ENCODE measurements around the gene C13orf46. TPM values are rescaled to one million over a fixed set of nuclear protein-coding genes. Genes with fewer than 3 reads are reported as not detected.

C13orf46 gene
- polyA plus RNA-seq, 1 donor (not counting 4 experiments of a cell fraction or from before 2014, with no cell fraction given), result not detected

GRCh38 chr13:113949546-113949945 is 24.3 kb downstream of the C13orf46 start:
- Histone ChIP-seq H3K79me2 (ENCODE audit: control insufficient read depth, insufficient read depth, low read length) (no peaks in the 10 kb centered on the region), H2AFZ (ENCODE audit: control insufficient read depth, low read length) (no peak overlapping the region), H3K27ac (ENCODE audit: control insufficient read depth, insufficient read depth, low read length) (no peak overlapping the region), H3K4me3 (ENCODE audit: control insufficient read depth in 2 of 3, extremely low read depth in 1 of 3, insufficient read depth in 2 of 3, low read depth in 1 of 3, low read length in 3 of 3) (no peak overlapping the region), H3K36me3 (ENCODE audit: control insufficient read depth in 2 of 2, extremely low read depth in 1 of 2, insufficient read depth in 2 of 2, low read length in 2 of 2) (no peaks in the 10 kb centered on the region), H4K20me1 (ENCODE audit: control insufficient read depth, extremely low read depth, insufficient read depth, low read length) (no peaks in the 10 kb centered on the region), H3K4me2 (ENCODE audit: control insufficient read depth, extremely low read depth, insufficient read depth, low read depth, low read length) (no peak overlapping the region), H3K9me1 (ENCODE audit: control insufficient read depth, extremely low read depth, insufficient read depth, low read length) (no peaks in the 10 kb centered on the region), H3K4me1 (ENCODE audit: control insufficient read depth, extremely low read depth, insufficient read depth, low read length) (peaks cover 8% of the 10 kb centered on the region), H3K9ac (ENCODE audit: control insufficient read depth, extremely low read depth, insufficient read depth, low read length) (no peak overlapping the region), H3K27me3 (ENCODE audit: control insufficient read depth, extremely low read depth, insufficient read depth, low read length) (peaks cover 5% of the 10 kb centered on the region), H3K9me3 (ENCODE audit: control insufficient read depth, low read depth, low read length) (no peaks in the 10 kb centered on the region)
- dilution Hi-C loops (cut with MboI; ENCODE audit: extremely low pct_ligation_motif_present, low sequenced_read_pairs), result no loop called here
- DNase-seq (ENCODE audit: low read depth, low spot score), result no peak
- TF ChIP-seq EZH2 (IDR thresholded peaks at IDR 0.05; ENCODE audit: low read length), result no peak
- no peak for TF ChIP-seq CTCF (optimal IDR thresholded peaks at IDR 0.05 in 1 of 3, IDR thresholded peaks at IDR 0.05 in 1 of 3, conservative IDR thresholded peaks at IDR 0.05 in 1 of 3; ENCODE audit: extremely low read depth in 1 of 3, insufficient read depth in 2 of 3, low read length in 3 of 3)
- FAIRE-seq, result no peak

- H3K4me1 ChIP-seq (ENCODE audit: control insufficient read depth, extremely low read depth, insufficient read depth, low read length), result peaks cover 8% of the 10 kb centered on the region
- no peak overlapping the region for H3K4me2 ChIP-seq (ENCODE audit: control insufficient read depth, extremely low read depth, insufficient read depth, low read depth, low read length)
- dilution Hi-C loops (cut with MboI; ENCODE audit: extremely low pct_ligation_motif_present, low sequenced_read_pairs), result no loop called here
- no peak overlapping the region for H3K27ac ChIP-seq (ENCODE audit: control insufficient read depth, insufficient read depth, low read length)
- H3K79me2 ChIP-seq (ENCODE audit: control insufficient read depth, insufficient read depth, low read length), result no peaks in the 10 kb centered on the region
- no peaks in the 10 kb centered on the region for H3K9me1 ChIP-seq (ENCODE audit: control insufficient read depth, extremely low read depth, insufficient read depth, low read length)
- FAIRE-seq (no peak), DNase-seq (ENCODE audit: low read depth, low spot score) (no peak)
- no peak overlapping the region for H2AFZ ChIP-seq (ENCODE audit: control insufficient read depth, low read length)
- H3K36me3 ChIP-seq (ENCODE audit: control insufficient read depth in 2 of 2, extremely low read depth in 1 of 2, insufficient read depth in 2 of 2, low read length in 2 of 2), result no peaks in the 10 kb centered on the region
- H3K9me3 ChIP-seq (ENCODE audit: control insufficient read depth, low read depth, low read length), result no peaks in the 10 kb centered on the region
- no peaks in the 10 kb centered on the region for H4K20me1 ChIP-seq (ENCODE audit: control insufficient read depth, extremely low read depth, insufficient read depth, low read length)
- H3K27me3 ChIP-seq (ENCODE audit: control insufficient read depth, extremely low read depth, insufficient read depth, low read length), result peaks cover 5% of the 10 kb centered on the region
- TF ChIP-seq EZH2 (IDR thresholded peaks at IDR 0.05; ENCODE audit: low read length) (no peak), CTCF (optimal IDR thresholded peaks at IDR 0.05 in 1 of 3, IDR thresholded peaks at IDR 0.05 in 1 of 3, conservative IDR thresholded peaks at IDR 0.05 in 1 of 3; ENCODE audit: extremely low read depth in 1 of 3, insufficient read depth in 2 of 3, low read length in 3 of 3) (no peak)
- no peak overlapping the region for H3K9ac ChIP-seq (ENCODE audit: control insufficient read depth, extremely low read depth, insufficient read depth, low read length)
- H3K4me3 ChIP-seq (ENCODE audit: control insufficient read depth in 2 of 3, extremely low read depth in 1 of 3, insufficient read depth in 2 of 3, low read depth in 1 of 3, low read length in 3 of 3), result no peak overlapping the region
Observed at GRCh38 chr13:113948034-113948742, 25.7 kb downstream of the C13orf46 start.
